GM19452 (cell line): Measurements from ENCODE around the gene ARPP19.
"Not testable (repeated sequence)": the region's sequence is repeated elsewhere in the genome, so short reads cannot be mapped to it uniquely, and the experiment has no call there.

Experiments
- ATAC-seq: cut with Tn5 transposase; IDR thresholded peaks from one replicate; pipeline ENCODE4 v1.9.1; 2021; ENCODE audit not compliant: unreplicated experiment

ARPP19 gene, protein sequence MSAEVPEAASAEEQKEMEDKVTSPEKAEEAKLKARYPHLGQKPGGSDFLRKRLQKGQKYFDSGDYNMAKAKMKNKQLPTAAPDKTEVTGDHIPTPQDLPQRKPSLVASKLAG

DNA sequence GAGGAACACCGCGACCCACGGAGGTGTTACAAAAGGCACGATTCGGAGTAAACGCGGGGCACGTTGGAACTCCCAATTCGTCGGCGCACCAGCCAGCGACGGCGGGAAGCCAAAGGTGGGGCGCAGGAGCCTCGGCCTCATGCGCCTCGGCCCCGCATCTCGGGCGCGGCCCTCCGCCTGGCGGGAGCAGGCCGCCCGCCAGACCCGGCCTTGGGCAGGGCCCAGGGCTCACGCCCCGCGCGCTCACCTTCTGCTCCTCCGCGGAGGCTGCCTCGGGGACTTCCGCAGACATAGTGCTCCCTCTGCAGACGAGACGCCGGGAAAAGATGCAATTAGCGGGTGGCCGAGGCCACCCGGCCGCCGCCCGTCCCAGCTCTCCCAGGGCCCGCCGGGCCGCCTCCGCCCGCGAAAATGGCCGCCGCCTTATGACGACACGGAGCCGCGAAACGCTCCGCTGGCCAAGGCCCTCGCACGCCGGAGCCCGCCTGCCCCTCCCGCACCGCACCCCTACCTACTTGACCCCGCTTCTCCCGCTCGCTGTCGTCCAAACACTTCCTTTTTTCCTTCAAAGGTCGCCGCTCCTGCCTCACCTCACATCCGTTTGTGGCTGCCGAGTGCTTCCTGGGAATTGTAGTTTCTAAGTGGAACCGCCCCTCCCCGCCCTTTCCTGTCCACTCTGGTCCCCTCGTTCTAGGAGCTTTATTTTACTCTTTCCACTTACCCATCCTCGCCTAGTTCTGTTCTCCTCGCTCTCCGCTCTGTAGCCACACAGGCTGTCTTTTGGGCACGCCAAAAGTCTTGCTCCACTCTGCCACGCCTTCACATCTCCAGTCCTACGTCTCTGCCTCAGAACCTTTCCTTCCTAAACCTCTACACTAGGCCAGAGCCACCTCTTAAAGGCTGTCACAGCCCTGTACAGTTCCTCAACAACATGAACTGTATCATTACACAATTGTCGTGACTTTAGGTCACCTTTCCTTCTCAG, at the start of gene ARPP19:
TSS of gene ARPP19 (minus strand) at position 430 of the 985 bp plus-strand sequence. CDS start at position 292, 138 bp downstream.
- ATAC-seq = peak; percentile 68

DNA sequence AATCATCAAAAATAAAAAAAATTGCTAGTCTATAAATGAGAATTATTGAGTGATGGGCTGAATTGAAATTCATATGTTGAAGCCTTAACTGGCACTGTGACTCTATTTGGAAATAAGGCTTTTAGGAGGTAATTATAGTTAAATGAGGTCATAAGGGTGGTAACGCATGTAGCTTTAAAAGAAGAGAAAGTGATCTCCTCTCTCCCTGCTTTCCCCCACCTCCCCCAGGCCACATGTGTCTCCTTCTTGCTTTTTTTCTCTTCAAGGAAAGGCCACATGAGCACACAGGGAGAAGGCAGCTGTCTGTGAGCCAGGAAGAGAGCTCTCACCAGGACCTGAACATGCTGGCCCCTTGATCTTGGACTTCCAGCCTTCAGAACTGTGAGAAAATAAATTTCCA, 48.2 kb upstream of the ARPP19 start:
- no peak for ATAC-seq

DNA sequence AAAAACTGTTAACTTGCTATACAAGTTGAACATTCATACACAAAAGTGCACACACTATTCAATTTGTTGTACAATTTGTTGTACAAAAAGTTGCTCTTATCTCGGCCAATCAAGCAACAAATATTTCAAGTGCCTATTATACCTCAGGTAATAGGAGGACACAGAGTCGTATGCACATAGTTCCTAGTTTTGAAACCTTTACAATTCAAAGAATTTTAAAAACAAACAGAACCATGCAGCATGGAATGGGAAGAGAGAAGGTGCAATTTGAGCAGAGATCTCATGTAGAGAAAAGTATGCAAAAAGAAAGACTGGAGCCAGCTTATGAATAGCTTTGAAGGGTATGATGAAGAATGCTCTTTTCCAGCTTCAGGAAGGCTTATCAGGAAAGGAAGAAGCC, 46.5 kb upstream of the ARPP19 start:
- ATAC-seq = no peak

DNA sequence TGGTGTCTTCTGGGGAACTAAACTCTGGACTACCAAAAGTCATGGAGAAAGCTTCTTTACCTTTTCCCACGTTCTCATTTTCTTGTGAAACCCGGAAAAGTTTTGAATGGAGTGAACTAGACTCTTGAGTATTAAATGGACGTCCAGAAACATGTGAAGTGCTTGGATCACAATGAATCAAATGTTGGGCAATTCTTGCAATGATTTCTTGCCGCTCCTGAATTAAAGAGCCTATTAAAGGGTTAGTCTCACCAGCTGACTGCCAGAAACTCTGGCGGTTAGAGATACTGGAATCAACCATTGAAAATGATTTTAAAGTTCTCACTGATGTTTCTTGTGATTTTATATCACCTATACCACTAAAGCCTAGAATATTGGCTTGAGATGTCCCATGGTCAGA, 40.8 kb upstream of the ARPP19 start:
- no peak for ATAC-seq

DNA sequence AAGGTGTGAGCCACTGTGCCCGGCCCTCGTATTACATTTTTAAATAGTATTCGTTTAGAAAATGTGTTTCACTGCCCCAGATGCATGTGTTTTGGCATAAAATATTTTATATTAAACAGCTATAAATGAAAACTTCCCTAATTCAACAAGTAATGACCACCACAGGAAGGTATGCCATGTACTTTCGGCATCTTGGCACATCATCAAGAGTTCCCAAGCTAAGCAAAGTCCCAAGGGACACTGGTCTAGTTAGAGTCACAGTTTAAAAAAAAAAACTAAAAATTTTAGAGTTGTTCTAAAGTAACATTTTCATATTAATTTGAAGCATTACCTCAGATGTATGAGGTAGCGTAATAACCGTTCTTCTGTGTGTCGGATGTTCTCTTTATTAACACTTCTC, 15.6 kb upstream of the ARPP19 start:
- no peak for ATAC-seq

DNA sequence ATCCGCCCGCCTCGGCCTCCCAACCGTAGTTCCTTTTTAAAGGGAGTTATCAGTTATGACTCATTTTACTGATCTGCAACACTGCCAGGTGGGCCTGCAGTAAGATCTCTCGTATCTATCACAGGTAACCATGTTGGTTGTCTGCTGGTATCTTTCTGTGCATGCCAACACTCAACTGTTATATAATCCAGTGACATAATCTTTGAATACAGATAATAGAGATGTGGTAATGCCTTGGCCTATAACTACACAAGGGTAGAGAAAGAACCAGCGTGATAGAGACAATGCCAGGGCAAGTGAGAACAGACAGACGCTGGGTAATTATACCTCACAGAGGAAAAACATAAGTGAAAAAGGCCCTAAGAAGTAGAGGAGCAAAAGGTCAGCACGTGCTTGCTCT, 11.0 kb upstream of the ARPP19 start:
- ATAC-seq = no peak

DNA sequence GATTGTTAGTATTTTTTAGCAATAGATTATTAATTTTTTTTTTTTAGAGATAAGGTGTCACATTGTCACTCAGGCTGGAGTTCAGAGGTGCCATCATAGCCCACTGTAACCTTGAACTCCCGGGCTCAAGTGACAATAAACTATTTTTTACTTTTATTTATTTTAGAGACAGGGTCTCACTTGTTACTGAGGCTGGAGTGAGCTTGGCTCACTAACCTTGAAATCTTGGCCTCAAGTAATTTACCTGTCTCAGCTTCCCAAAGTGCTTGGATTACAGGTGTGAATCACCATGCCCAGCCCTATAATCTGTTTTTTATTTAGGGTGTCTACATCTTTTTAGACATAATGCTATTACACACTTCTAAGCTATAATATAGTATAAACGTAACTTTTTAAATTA, 7.9 kb upstream of the ARPP19 start:
- no peak for ATAC-seq

DNA sequence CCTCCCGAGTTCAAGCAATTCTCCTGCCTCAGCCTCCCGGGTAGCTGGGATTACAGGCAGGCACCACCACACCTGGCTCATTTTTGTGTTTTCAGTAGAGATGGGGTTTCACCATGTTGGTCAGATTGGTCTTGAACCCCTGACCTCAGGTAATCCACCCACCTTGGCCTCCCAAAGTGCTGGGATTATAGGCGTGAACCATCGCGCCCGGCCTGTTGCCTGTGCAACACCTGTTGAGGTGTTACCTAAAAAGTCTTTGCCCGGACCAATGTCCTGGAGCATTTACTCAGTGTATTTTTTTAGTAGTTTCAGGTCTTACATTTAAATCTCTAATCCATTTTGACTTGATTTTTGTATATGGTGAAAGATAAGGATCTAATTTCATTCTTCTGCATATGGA, 6.7 kb upstream of the ARPP19 start:
- not testable (repeated sequence) for ATAC-seq

DNA sequence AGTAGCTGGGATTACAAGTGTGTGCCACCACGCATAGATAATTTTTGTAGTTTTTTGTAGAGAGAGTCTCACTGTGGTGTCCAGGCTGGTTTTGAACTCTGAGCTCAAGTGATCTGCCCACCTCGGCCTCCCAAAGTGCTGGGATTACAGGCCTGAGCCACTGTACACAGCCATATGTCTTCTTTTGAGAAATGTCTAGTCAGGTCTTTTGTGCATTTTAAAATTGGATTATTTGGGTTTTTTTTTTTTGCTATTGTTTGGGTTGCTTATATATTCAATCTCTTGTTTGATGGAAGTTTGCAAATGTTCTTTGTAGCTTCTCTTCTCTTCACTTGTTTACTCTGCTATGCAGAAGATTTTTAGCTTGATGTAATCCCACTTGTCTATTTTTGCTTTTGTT, 6.2 kb upstream of the ARPP19 start:
- ATAC-seq = no peak

DNA sequence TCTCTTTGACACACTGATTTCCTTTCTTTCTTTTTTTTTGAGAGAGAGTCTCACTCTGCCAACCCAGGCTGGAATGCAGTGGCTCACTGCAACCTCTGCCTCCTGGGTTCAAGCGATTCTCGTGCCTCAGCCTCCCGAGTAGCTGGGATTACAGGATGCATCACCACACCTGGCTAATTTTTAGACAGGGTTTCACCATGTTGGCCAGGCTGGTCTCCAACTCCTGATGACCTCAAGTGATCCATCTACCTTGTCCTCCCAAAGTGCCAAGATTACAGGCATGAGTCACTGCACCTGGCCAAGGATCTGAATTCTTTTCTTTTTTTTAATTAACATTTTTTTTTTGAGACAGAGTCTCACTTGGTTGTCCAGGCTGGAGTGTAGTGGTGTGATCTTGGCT, 5.8 kb upstream of the ARPP19 start:
- ATAC-seq = not testable (repeated sequence)

DNA sequence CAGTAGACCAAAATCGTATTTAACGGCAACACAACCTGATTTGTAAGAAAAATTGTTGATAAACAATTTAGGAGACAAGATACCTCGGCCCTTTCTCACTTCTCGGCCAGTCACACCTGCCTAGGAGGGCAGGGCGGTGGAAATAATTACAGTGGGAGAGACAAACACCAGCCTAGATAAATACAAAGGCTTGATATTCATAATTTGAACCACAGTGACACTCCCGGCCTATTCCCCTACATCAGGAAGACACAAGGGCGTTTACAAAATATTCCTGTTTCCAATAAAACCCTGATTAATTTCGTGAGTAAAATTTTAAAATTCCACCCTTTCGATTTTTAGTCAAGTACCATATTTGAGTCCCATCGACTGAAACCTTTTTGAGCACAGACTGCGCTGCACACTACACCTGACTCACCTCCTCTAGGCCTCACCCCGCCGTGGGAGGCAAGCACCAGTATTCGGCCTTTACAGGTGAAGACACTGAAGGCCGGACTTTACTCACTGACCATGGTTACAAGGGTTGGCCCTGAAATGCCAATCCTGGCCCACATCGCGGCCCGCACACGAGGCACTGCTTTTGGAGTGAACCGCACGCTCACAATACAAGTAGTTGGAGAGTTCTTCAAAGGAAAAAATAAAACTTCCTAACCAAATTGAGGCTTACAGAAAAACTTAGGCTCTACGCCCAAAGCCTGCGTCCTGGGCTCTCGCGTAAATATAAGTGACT, 794 bp downstream of the ARPP19 start:
- ATAC-seq = no peak

DNA sequence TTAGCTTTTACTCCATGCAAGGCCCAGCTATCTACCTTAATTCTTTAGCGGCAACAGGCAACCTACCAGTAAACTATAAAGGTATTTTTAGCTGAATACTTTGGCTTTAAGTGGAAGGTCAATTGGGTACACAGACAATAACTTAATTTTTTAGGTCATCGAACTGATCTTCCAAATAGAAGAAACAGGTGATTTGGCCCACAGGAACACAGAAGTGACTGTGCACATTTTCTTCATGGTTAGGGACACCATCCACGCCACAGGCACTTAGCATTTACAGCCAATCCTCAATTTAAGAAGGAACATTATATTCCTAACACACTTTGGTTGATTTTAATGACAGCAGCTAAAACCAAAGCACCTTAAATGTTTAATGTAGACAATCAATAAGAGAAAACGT, 1.9 kb downstream of the ARPP19 start:
- ATAC-seq = no peak

DNA sequence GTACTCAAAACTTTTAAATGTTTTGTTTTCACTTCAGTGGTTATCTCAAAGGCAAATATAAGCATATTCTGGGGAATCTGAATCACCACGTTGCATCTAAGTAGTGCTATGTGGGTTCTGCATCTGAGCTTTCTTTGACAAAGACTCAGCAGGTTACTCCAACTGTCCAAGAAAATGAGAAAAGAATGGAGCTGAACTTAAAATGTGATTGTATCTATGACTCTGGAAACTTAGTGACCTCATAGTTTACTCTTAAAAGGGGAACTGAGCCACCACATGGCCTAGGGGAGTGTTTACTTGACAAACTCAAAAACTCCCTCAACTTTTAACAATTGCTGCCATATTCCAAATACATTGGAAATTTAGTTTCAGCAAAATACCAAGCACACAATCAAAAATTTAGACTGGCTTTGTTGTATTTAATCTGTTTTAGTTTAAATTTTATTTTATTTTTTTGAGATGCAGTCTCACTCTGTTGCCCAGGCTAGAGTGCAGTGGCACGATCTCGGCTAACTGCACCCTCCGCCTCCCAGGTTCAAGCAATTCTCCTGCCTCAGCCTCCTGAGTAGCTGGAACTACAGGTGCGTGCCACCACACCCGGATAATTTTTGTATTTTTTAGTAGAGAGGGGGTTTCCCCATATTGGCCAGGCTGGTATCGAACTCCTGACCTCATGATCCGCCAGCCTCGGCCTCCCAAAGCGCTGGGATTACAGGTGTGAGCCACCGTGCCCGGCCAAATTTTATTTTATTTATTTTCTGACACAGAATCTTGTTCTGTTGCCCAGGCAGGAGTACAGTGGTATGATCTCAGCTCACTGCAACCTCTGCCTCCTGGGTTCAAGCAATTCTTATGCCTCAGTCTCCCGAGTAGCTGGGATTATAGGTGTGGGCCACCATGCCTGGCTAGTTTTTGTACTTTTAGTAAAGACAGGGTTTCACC, 3.1 kb downstream of the ARPP19 start:
- peak; percentile 43 for ATAC-seq

DNA sequence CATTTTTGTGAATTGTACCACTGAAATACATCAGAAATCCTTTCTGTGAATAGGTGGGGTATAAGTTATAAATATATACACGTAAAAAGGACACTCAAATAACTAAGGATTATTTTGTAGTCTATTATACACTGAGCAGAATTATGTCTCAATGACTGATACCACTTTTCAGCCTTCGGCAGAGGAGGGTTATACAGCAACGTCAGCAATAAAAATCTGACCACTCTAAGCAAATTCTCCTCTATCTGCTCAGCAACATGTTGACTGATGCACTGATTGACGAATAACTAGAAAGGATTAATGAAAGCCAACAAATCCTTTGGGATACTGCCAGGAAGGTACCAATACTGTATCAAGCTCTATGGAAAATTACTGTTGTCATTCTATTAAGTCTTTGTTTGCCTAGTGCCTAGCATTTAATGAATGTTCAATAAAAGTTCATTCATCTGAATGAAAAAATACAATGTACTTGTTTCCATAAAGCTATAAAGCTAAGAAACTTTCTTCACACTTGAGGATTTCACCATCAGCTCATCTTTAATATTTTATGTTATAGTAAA, 5.2 kb downstream of the ARPP19 start:
- ATAC-seq = no peak

DNA sequence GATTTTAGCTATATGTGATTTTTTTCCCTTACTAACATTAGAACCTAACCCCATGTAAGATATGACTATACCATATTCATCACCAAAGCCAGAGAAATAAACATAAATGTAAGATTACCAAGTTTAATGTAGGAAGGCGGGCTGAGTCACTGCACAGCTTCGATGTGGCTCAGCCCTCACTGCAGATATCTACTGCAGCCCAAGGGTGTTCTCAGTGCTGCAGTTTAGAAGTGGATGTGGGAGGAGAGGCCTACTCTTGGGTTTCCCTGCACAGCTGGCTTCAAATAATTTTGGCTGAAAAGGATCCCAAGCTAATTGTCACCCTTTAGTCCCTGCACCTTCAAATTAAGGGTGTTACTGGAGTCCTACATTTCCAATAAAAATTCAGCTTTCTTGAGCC, 9.3 kb downstream of the ARPP19 start:
- no peak for ATAC-seq

DNA sequence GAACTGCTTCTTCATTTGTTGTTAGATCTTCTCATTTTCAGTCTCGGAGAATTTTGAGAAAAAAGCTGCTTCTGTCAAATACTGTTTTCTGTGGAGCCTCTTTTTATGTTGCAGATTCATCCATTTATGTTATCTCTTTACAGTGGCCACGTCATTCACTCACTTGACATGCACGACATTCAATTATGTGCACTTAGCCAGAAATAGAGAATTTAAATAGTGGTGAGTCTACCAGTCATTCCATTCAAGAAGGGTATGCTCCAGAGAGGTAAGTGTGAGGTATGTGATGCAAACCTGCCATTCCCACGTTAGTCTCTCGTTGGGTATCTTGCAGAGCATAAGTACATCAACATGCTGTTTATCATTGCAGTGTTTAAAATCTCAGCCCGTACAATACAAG, 9.8 kb downstream of the ARPP19 start:
- no peak for ATAC-seq

DNA sequence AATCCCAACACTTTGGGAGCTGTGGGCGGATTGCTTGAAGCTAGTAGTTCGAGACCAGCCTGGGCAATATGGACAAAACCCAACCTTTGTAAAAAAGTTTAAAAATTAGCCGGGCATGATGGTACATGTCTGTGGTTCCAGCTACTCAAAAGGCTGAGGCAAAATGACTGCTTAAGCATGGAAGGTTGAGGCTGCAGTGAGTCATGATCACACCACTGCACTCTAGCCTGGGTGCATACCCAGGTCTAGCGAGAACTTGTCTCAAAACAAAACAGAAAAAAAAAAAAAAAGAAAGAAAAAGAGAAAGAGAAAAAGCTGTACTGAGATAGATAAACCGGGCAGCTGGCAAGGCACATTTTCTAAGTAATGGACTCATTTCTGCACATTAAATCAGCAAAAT, 10.6 kb downstream of the ARPP19 start:
- ATAC-seq = peak; percentile 87

DNA sequence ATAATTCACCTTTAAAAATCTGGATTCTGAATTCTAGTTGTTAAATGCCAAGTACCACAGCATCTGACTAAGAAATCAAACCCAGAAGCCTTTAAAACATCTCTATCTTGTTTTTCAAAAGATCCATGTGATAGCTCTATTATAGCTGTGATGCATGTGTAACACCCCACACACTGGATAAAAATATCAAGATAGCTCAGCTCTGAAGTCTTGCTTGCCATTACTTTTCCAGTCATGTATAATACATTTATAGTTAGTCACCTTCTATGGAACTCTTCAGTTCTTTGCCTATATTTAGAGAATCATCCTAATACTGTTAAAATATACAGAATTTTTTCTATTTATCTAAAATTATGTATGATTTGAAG, 11.6 kb downstream of the ARPP19 start:
- ATAC-seq = no peak

DNA sequence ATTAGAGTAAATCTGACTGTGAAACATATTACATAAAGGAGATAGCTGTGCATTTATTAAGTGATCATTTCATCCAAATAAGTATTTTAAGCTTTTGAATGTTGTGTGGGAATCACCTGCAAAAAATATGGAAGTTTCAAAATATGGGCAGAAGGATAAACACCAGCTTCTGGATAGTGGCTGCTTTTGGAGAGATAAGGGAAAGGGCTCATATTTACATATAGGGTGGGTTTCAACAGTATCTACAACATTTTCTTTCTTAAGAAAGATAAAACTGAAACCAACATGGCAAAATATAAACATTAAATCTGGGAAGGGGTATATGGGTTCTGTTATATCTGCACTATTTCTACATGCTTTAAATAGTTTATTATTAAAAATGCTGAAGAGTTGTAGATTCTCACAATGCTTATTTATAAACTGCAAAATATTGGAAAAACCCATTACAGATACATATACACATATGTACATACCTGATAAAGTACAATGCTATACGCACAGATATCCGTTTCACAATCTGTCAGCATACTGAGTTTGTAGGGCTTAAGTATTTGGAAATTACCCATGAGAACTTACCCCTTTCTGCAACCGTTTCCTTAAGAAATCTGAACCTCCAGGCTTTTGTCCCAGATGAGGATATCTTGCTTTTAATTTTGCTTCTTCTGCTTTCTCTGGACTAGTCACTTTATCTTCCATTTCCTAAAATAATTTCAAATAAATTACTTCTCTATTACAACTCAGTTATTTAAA, 12.1 kb downstream of the ARPP19 start:
- no peak for ATAC-seq

DNA sequence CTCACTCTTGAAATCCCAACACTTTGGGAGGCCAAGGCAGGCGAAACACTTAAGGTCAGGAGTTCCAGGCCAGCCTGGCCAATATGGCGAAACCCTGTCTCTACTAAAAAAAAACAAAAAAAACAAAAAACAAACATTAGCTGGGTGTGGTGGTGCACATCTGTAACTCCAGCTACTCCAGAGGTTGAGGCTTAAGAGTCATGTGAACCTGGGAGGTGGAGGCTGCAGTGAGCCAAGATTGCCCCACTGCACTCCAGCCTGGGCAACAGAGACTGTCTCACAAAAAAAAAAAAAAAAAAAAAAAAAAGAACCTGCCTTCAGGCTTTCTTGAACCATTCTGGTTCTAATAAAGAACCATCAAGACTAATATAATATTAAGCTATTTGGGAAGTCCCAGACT, 16.5 kb downstream of the ARPP19 start:
- ATAC-seq = no peak
